GM18909 (cell line): ENCODE measurements around the gene NUP210.
A peak's percentile ranks its signal among the peaks of the same experiment; 100 is the strongest.

Source experiments
- ATAC-seq: cut with Tn5 transposase; IDR thresholded peaks from one replicate; pipeline ENCODE4 v1.9.1; 2021; ENCODE audit warnings: mild to moderate bottlenecking; ENCODE audit not compliant: unreplicated experiment, poor library complexity

The NUP210 gene

DNA sequence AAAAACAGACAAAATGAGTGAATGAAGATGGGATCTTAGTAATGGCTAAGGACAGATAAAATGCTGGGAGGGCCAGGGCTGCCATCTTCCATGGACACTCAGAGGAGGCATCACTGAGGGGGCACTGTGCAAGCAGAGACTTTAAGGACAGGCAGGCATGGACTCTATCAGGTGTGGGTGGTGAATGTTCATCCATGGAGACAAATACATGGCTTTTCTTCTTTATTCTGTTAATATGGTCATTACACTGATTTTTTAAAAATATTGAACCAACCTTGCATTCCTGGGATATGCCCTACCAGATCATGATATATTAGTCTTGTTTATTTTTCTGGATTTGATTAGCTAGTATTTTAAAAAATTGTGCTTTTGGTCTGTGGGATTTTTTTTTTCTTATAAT is 12.2 kb downstream of the NUP210 start:
- ATAC-seq, result no peak

DNA sequence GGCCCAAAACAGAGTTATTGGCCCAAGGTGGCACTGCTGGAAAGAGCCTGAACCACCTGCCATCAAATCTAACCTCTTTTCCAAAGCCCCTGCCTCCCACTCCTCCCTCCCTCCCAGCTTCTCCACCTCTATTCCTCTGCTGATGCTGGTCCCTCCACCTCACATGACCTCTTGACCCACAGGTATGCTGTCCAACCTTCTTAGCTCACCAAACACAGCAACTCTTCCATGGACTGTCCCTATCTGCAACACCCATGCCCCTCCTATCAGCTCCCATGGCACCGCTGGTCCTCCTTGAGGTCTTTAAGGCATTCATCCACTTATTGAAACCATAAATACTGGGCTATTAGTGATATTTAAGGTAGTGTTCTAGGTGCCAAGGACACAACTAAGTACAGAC is 12.6 kb downstream of the NUP210 start:
- no peak for ATAC-seq

DNA sequence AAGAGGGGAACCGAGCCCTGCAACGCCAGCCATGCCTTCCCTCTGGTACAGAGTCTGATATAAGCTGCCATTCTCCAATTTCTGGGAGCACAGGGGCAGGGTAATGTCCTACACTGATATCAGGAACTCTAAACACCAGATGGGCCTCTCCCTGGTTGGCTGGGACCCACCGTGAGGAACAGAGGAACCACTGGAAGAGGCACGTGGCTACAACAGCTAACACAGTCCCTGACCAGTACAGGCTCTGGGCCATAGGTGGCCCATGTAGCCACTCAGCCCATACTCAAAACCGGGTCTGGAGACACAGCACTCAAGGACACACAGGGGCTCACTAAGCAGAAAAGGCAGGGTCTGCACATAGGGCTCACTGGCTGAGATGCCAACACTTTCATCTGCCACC is 13.9 kb downstream of the NUP210 start:
- ATAC-seq, result no peak

DNA sequence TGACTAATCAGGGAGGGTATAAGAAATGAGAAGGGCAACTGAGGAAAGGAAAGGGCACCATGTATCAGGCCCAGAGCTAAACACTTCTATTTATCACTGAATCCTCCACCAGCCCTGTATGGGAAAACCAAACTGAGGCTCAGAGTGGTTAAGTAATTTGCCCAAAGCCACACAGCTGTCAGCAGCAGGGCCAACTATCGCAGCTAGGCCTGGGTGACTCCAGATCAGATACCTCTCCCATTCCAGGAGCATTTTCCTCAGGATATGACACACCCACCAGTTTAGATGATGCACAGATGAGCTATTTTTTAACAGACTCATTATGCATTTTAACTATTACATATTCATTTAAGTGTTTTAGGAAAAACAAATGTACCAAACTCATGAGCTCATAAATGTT is 14.5 kb downstream of the NUP210 start:
- ATAC-seq, result no peak

DNA sequence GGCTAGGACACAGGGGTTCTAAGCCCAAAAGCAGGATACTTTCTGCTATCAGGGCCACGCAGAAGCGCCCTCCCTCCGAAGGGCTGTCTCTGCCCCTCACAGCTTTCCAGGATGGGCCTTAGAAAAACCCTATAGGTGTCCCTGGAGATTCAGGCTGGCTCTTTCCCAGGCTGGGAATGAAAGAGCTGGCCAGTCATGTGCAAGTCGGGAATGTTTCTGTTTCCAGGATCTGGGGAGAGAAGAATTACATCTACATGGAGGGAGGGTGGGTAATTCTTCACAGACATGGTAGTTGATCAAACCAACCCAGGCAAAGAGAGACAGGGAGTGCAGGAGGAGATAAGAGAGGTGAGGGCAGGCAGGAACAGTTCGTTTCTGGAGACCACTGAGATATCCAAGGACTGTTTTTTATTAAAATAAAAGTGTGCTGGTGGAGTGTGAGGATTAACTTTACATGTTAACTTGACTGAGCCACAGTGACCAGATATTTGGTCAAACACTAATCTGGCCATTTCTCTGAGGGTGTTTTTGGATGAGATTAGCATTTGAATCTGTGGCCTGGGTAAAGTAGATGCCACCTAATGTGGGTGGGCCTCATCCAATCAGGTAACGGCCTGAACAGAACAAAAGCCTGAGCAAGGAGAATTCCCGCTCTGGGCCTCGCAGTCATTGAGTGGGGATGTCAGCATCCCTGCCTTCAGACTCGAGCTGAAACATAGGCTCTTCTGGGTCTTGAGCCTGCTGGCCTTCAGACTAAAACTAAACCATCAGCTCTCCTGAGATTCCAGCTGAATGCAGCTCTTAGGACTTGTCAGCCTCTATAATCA is 15.3 kb downstream of the NUP210 start:
- ATAC-seq, result no peak

DNA sequence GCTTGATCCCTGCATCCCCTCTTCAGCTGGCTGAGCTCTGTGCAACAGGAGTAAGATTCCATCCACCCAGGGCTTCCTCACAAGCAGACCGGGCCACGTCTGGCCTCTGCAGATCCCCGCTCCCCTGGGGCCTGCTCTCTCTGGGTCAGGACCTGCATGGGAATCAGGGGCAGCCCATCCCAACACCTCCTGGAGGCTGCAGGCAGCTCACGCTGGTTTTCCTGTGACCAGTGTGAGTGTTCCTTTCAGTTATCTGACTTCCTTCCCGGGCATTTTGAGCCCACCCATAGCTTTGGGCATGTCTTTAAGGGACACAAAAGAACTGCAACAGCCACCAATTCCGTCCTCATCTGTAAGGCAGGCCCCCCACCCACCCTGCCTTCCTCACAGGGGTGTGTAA is 16.3 kb downstream of the NUP210 start:
- no peak for ATAC-seq

DNA sequence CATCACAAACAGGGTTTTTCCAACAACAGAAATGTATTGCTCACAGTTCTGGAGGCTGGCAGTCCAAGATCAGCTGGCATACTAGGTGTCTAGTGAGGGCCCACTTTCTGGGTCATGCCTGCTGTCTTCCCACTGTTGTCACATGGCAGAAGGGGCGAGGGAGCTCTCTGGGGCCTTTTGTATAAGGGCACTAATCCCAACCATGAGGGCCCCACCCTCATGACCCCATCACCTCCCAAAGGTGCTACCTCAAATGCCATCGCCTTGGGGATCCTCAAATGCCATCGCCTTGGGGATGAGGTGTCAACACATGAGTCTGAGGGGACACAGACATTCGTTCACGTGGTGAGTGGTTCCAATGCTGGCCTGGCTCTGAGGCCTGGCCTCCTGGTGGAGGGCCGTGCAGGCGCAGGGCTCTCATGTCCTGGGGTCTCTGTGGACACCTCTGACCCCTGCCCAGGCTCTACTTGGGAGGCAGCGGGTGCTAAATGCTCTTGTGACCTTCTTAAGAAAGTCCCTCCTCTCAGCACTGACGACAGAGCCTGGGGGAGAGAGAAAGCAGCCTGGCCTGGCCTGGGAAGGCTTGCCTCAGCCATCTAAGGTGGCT is 16.8 kb downstream of the NUP210 start:
- ATAC-seq, result no peak

DNA sequence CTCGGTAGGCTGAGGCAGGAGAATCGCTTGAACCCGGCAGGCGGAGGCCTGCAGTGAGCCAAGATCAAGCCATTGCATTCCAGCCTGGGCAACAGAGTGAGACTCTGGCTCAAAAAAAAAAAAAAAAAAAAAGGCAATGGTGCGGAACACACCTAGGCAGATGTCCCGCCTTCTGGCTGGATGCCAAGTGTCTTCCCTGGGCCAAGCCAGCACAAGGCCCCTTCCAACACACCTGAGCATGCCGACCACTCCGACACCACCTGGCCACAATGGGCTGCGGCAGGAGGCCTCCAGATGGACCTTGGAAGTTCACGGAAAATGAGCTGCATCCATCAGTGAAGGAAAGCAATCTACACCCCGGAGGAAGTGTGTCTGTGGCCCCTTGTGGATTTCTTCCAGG is 19.0 kb downstream of the NUP210 start:
- no peak for ATAC-seq

DNA sequence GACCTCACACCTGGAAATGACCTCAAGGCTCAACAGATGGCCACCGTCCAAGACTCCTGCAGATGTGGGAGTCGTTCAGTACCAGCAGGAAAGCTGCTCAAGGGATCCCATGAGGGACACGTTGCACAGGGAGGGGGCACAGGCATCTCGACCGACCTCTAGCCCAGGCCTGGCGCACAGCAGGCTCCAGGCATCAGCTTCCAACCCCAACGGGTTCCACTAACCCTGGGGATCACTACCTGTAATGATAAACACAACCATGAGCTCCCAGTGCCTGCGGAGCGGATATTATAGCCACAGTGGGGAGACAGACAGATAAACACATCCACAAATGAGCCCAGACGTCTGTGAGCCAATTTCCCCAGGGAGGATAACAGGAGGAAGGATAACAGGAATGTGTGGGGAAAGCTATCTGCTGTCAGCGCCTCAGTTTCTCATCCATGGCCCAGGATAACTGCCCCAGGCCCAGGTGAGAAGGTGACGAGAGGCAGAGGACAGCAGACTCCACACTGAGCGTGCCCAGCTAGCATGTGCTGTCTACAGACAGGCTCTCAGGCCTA is 19.9 kb downstream of the NUP210 start:
- no peak for ATAC-seq

DNA sequence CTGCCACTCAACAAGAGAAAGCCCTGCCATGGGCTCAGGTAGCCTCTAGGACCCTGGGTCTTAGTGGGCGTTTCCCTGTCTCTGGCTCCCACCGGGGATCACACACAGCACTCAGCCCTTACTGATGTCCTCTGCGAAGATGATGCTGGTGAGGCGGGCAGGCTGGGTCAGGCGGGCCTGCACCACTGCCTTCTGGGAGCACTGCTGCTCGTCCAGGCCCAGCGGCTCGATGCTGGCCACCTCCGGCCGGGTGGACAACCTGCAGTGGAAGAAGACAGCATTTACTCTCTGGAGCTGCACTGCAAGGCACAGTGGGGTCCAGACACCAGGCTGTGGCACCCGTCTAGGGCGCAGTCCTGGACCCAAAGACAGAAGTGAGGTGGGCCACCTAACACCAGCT is 20.5 kb downstream of the NUP210 start:
- ATAC-seq, result no peak

DNA sequence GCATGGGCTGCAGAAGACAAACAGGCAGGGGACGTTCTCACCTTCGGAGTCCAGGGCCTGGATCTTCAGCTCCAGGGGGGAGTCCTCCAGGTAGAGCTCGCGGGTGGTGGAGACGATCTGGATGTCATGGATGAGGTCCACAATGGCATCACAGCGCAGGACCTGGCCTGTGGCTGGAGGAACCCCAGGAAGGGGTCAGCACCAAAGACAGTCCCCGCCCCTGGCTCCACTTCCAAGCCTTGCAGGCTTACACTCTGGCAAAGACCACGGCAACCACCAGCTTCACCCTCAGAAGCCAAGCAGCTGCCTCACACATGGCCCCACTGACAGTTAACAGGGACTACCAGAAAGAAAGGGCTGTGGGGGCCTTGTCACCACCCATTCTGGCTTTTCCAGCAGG is 22.8 kb downstream of the NUP210 start:
- ATAC-seq, result no peak

DNA sequence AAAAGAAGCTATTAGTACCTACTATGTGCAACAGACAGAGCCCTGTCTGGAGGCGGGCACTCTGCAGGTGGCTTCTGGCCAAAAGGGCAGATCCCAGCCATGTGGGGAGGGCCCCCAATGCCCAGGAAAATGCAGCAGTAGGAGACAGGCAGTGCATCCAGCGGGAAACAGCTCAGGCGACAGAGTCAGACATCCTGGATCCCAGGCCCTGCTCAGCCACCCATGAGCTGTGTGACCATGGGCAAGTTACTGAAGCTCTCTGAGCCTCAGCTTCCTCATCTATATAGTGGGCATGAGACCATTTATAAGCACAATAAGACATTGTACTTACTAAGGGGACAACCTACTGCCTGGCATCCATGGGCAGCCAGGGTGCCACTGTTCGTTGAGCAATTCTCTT is 25.8 kb downstream of the NUP210 start:
- ATAC-seq, result no peak

DNA sequence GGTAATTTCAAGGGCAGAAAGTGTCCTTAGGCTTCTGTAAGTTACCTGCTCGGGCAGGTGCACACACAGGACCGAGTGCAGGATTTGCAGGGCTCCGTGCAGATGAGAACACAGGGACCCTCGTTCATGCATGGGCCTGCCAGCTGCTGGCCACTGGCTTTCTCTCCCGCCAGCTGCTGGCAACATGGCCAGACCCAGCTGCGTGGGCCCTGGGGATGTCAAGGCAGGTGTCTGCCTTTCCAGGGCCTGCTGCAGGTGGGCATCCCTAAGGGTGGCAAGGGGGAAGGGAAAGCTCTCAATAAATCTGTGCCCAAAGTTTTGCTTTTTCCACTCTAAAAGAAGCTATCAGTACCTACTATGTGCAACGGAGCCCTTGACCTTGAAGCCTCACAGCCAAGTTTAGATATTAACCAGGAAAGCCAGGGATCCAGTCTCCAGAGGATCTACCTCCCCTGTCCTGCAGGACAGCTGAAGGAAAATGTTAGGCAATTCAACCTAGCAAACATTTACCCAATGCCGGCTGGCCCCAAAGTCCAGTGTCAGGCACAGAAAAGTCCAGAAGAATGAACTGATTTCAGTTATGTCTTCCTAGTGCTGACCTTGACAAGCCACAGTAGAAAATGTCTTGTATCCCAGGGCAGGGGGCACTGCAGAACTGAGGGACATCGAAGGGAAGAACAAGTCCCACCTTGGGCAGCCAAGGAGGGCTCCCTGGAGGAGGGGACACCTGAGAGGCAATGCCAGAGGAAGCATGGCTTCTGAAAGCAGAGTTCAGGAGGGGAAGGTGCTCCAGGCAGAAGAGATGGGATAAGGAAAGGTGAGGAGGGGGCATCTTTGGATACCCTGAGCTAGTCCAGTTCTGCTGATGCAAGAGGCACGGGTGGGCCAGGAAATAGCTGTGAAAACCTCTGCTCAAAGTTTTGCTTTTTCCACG is 26.4 kb downstream of the NUP210 start:
- ATAC-seq, result no peak

DNA sequence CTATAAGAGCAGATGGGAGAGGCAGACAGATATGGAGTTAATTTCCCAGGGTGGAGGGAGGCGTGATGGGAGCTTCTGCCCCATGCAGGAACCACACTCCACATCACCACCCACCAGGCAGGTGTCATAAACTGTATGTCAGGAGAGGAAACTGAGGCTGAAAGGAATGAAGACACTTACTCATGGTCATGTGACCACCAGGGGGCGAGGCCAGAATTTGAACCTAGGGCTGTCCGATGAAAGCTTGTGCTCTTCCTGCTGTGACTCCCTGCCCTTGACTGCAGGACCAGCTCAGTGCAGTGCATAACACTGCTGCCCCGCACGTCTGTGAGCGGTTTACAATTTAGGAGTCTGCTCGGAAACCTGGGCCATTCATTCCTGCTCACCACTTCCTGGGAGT is 28.8 kb downstream of the NUP210 start:
- ATAC-seq, result no peak

DNA sequence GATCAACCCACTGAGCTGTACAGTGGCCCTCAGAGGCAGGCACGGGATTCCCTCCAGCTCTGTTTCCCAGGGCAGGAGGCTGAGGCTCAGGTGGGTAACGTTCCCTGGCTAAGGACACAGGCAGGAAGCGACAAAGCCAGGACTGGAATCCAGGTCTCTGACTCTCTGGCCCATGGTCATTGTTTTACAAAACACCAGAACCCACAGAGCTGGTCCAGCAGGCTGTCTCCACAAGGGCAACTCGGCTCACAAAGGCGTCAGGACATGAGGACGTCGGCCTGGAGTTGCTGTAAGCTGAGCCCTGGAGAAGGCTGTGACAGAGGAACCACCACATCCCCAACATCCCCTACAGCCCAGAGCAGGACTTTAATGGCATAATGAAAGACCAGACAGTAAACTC is 30.7 kb downstream of the NUP210 start:
- ATAC-seq, result no peak

DNA sequence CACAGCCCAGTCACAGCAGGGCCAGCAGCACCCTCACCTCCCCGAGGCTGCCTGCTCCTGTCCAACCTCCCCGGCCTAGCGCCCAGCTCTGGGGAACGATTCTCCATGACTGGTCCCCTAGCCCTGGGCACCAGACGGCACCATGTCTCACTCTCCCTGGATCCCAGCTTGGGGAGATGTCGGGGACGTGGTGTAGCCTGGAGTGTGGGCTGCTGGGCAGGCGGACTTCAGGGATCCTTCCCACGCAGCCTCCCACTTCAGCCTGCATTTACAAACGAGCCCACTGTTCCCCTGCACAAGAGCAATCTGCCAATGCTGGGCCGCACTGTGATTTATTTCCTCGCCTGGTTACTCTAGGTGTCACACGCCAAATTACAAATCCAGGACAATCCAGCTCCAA is 31.3 kb downstream of the NUP210 start:
- no peak for ATAC-seq

DNA sequence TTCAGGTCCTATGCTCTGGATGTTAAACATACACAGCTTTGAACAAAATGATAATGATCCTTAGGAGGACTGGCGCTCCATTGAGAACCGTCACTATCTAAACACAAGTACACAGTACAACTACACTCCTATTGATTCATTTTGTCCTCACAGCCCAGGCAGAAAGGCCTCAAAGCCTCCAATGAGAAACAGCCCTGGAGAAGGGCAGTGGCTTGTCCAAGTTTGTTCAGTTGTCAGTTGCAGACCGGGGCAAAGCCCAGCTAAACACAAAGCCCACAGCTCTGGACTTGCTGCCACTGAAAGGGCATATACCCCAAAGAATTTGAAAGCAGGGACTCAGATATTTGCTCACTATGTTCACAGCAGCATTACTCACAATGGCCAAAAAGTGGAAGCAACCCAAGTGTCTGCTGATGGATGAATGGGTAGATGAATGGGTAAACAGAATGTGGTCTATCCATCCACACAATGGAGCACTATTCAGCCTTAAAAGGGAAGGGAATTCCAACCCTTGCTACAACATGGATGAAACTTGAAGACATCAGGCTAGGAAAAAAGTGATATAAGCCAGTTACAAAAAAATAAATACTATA is 34.7 kb downstream of the NUP210 start:
- no peak for ATAC-seq

DNA sequence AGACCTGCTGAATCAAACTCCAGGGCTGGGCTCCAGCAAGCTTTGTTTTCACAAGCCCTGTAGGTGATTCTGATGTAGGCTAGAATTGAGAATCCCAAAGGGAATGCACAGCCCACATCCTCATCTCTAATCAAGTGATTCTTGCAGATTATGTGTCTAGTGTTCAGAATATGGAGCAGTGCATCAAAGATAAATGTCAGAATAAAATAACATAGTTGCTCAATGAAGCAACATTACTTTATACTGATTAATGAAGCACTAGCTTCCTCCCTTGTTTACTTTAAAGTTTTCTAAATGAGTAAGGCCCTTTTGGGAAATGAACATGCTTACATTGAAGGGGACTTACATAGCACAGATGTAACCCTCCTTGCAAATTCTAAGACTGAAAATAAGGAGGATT is 39.2 kb downstream of the NUP210 start:
- ATAC-seq, result no peak

DNA sequence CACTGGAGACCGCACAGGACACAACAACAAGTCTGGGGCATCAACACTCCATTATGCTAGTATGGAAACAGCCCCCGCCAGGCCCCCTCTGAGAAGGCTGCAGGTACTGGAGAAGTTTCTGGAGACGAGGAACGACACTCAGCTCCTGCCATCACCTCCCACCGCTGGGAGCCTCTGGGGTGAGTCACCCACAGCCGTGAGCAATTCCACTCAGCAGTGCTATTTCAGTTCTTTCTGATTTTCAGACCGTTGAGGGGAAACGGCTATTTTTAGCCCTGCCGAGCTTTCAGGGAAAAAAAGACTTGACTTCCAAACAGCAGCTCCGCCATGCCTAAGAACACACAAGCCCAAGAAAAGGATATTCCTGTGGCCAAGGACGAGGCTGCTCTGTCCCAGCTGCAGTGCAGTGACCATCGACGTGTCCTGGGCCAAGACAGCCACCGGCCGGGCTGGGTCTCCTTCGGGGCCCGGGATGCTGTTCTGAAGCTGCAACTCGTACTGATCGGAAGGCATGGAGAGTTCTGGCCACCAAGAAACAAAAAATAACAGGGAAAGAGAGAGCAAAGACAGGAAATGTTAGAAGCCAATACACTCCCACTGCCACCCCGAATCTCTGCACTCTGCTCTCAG is 40.8 kb downstream of the NUP210 start:
- ATAC-seq, result no peak

DNA sequence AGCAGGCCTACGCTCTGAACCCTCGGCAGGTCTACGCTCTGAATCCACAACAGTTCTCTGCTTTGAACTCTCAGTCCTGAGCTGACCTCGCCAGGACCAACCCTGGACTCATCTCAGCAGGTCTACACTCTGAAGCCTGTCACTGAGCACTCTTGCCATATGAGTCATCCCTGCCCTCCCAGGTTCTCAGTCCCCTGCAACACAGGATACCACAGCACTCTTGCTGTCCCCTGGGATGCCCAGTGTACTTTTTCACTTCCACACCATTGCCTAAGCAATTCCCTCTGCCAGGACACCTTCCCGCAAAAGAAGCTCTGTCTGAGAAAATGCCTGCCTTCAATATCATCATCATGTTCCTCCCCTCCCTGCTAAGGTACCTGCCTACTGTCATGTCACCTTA is 42.0 kb downstream of the NUP210 start:
- ATAC-seq, result peak; percentile 75
